Measurements from ENCODE around the gene RAB1A.

- TF ChIP-seq, protein P1, sequence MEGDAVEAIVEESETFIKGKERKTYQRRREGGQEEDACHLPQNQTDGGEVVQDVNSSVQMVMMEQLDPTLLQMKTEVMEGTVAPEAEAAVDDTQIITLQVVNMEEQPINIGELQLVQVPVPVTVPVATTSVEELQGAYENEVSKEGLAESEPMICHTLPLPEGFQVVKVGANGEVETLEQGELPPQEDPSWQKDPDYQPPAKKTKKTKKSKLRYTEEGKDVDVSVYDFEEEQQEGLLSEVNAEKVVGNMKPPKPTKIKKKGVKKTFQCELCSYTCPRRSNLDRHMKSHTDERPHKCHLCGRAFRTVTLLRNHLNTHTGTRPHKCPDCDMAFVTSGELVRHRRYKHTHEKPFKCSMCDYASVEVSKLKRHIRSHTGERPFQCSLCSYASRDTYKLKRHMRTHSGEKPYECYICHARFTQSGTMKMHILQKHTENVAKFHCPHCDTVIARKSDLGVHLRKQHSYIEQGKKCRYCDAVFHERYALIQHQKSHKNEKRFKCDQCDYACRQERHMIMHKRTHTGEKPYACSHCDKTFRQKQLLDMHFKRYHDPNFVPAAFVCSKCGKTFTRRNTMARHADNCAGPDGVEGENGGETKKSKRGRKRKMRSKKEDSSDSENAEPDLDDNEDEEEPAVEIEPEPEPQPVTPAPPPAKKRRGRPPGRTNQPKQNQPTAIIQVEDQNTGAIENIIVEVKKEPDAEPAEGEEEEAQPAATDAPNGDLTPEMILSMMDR (conservative IDR thresholded peaks at IDR 0.05; ENCODE audit: low read depth in 2 of 2) = peak; percentile 66 to 76
- no peak for TF ChIP-seq CREB1 (CRISPR knock-in tag; IDR thresholded peaks at IDR 0.05; ENCODE audit: low read depth)
- TF ChIP-seq POLR2AphosphoS5 (IDR thresholded peaks at IDR 0.05; ENCODE audit: low read depth) = no peak
- no peak for TF ChIP-seq EZH2 (IDR thresholded peaks at IDR 0.05; ENCODE audit: low read depth, unreplicated experiment)
These were observed 65.0 kb downstream of the RAB1A start for GRCh38 chr2:65064728-65065552.

Measured in GM23338 (cell line).